Transverse colon (tissue), 4 donors: Measurements from ENCODE around the gene MAN2A1.

ENCODE experiments used
- EP300 ChIP-seq: sonication (generic); formaldehyde crosslinking; IDR thresholded peaks from one replicate; pipeline ENCODE4 v1.6.1; 2017; ENCODE audit warnings: antibody characterized with exemption, low read depth
- POLR2A ChIP-seq: fragments of 450-650 bp; IDR thresholded peaks from one replicate; pipeline ENCODE4 v1.6.1; 2016; ENCODE audit warnings: antibody characterized with exemption, mild to moderate bottlenecking, moderate library complexity
- POLR2AphosphoS5 ChIP-seq, 3 donors: sonication (generic); formaldehyde crosslinking; IDR thresholded peaks; one replicate each; pipeline ENCODE4 v1.6.1; 2016; ENCODE audit warnings: antibody characterized with exemption in 3 of 3
- TF ChIP-seq, protein P1 (sequence below), 5 experiments: fragments of 200-600 bp in 3 of 5; fragments of 450-650 bp in 2 of 5; sonication (generic) in 3 of 5; IDR thresholded peaks; 1 replicate in 2 of 5; 2 replicates in 3 of 5; pipeline ENCODE4 v1.5.1; 2016 to 2017; ENCODE audit warnings: antibody characterized with exemption in 5 of 5, inconsistent platforms in 3 of 5, mild to moderate bottlenecking in 2 of 5, moderate library complexity in 1 of 5

DNA sequence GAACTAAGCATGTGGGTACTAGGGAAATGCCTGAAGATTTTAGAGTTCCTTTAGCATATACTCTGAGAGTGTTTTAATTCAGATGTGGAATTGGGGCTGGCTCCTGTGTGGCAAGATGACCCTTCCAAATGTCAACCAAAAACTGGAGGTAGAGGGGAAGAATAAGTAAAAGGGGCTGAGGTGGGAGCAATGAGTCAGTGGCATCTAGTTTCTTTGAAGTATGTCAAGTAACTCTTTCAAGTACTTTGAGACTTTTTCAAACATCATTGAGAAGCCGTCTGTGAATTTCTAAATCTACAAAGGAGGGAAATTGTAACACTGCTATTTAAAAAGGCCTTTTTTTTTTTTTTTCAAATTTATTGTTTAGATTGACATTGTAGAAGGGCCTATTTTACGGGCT is 184.4 kb downstream of the MAN2A1 start:
- TF ChIP-seq, protein P1, sequence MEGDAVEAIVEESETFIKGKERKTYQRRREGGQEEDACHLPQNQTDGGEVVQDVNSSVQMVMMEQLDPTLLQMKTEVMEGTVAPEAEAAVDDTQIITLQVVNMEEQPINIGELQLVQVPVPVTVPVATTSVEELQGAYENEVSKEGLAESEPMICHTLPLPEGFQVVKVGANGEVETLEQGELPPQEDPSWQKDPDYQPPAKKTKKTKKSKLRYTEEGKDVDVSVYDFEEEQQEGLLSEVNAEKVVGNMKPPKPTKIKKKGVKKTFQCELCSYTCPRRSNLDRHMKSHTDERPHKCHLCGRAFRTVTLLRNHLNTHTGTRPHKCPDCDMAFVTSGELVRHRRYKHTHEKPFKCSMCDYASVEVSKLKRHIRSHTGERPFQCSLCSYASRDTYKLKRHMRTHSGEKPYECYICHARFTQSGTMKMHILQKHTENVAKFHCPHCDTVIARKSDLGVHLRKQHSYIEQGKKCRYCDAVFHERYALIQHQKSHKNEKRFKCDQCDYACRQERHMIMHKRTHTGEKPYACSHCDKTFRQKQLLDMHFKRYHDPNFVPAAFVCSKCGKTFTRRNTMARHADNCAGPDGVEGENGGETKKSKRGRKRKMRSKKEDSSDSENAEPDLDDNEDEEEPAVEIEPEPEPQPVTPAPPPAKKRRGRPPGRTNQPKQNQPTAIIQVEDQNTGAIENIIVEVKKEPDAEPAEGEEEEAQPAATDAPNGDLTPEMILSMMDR (IDR thresholded peaks at IDR 0.05) = no peak
- TF ChIP-seq POLR2A (no peak), POLR2AphosphoS5 (IDR thresholded peaks at IDR 0.05) (no peak), EP300 (no peak)
